Activated naive CD8-positive, alpha-beta T cell treated with anti-CD3 and anti-CD28 coated beads, Interleukin-2, amount 10 ng/mL, durations not matched to agents 7 days and 5 days (primary cell): ENCODE measurements around the gene EP300. TPM values are rescaled to one million over a fixed set of nuclear protein-coding genes. Genes with fewer than 3 reads are reported as not detected.
"Not testable (repeated sequence)": the region's sequence is repeated elsewhere in the genome, so short reads cannot be mapped to it uniquely, and the experiment has no call there.

Experiments used
- ATAC-seq: fragments of 150-1000 bp; cut with Tn5 transposase; one replicate; pipeline ENCODE4 v1.10.0; 2021; ENCODE audit warnings: low read depth, moderate library complexity
- POLR2A ChIA-PET: fragments of 350-600 bp; sonication (Branson Sonifier 250); formaldehyde crosslinking; loops from one replicate; lab custom pipeline; 2021; ENCODE audit warnings: antibody characterized with exemption; lab: Charles Lee
- DNase-seq: peaks from one replicate; pipeline ENCODE4 v3.0.0; 2021
- H3K27ac Mint-ChIP-seq: one replicate; pipeline ENCODE4 v1.8.0; 2022; ENCODE audit warnings: mild to moderate bottlenecking, mixed read lengths
- H3K27me3 Mint-ChIP-seq: one replicate; pipeline ENCODE4 v1.8.0; 2022; ENCODE audit warnings: mild to moderate bottlenecking, moderate library complexity, mixed read lengths
- H3K36me3 Mint-ChIP-seq: one replicate; pipeline ENCODE4 v1.8.0; 2021; ENCODE audit warnings: mild to moderate bottlenecking, mixed read lengths
- H3K4me1 Mint-ChIP-seq: one replicate; pipeline ENCODE4 v1.8.0; 2021; ENCODE audit warnings: mixed read lengths
- H3K4me3 Mint-ChIP-seq: one replicate; pipeline ENCODE4 v1.8.0; 2022; ENCODE audit warnings: mild to moderate bottlenecking, moderate library complexity, mixed read lengths
- H3K9me3 Mint-ChIP-seq: one replicate; pipeline ENCODE4 v1.8.0; 2021; ENCODE audit warnings: mixed read lengths
- total RNA-seq, 2 experiments: library from RNA; stranded (reverse); gene quantifications; one replicate each; pipeline ENCODE4 v1.2.3, GENCODE V29; 2021

The EP300 gene
- total RNA-seq, 2 experiments from 2014 or later: 82.9 to 85.4 TPM

DNA sequence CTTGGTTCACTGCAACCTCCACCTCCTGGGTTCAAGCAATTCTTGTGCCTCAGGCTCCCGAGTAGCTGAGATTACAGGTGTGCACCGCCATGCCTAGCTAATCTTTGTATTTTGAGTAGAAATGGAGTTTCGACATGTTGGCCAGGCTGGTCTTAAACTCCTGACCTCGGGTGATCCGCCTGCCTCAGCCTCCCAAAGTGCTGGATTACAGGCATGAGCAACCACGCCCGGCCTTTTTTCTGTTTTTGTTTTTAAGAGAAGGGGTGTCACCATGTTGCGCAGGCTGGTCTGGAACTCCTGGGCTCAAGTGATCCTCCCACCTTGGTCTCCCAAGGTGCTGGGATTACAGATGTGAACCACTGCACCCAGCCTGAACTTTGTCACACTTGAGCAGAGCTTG is 26.1 kb upstream of the EP300 start:
- H3K36me3 Mint-ChIP-seq, DNase-seq, H3K27me3 Mint-ChIP-seq, H3K4me1 Mint-ChIP-seq, ATAC-seq, H3K27ac Mint-ChIP-seq, POLR2A ChIA-PET, H3K4me3 Mint-ChIP-seq, H3K9me3 Mint-ChIP-seq: not testable (repeated sequence)

- H3K27ac Mint-ChIP-seq, H3K36me3 Mint-ChIP-seq, H3K27me3 Mint-ChIP-seq, DNase-seq, H3K4me1 Mint-ChIP-seq, H3K4me3 Mint-ChIP-seq, ATAC-seq, H3K9me3 Mint-ChIP-seq: not testable (repeated sequence)
- POLR2A ChIA-PET: interaction anchor here (1.5 to 1.9 kb wide), 2 partner anchors 26 to 46 kb away, joined by 3 to 12 read pairs; no protein-coding TSS in a partner anchor
Measured at GRCh38 chr22:41067968-41068367, 24.4 kb upstream of the EP300 start.

GRCh38 chr22:41070665-41071331 is 21.6 kb upstream of the EP300 start:
- no peak overlapping the region for H3K4me3 Mint-ChIP-seq
- no peak overlapping the region for H3K27ac Mint-ChIP-seq
- no peaks in the 10 kb centered on the region for H3K27me3 Mint-ChIP-seq
- H3K9me3 Mint-ChIP-seq: no peaks in the 10 kb centered on the region
- H3K36me3 Mint-ChIP-seq: no peaks in the 10 kb centered on the region
- ATAC-seq (no peak), DNase-seq (no peak)
- H3K4me1 Mint-ChIP-seq: peaks cover 7% of the 10 kb centered on the region
- POLR2A ChIA-PET: interaction anchor here (0.7 to 1.2 kb wide), 2 partner anchors 17 to 48 kb away, joined by 3 read pairs; no protein-coding TSS in a partner anchor

- peaks cover 2% of the 10 kb centered on the region for H3K4me1 Mint-ChIP-seq
- no peaks in the 10 kb centered on the region for H3K27me3 Mint-ChIP-seq
- ATAC-seq (no peak), DNase-seq (no peak)
- H3K4me3 Mint-ChIP-seq: no peak overlapping the region
- H3K36me3 Mint-ChIP-seq: no peaks in the 10 kb centered on the region
- H3K27ac Mint-ChIP-seq: no peak overlapping the region
- no peaks in the 10 kb centered on the region for H3K9me3 Mint-ChIP-seq
- POLR2A ChIA-PET: no interaction called here
Measured at GRCh38 chr22:41074061-41074460, 18.3 kb upstream of the EP300 start.

DNA sequence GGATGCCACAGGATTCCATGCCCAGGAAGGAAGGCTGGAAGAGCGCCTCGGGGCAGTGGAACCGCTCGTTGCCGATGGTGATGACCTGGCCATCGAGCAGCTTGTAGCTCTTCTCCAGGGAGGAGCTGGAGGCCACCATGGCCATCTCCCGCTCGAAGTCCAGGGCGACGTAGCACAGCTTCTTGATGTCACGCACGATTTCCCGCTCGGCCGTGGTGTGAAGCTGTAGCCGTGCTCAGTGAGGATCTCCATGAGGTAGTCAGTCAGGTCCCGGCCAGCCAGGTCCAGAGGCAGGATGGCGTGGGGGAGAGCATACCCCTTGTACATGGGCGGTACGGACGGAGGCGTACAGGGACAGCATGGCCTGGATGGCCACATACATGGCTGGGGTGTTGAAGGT is 17.9 kb upstream of the EP300 start:
- Mint-ChIP-seq H3K27ac (no peak overlapping the region), H3K4me3 (no peak overlapping the region), H3K36me3 (no peaks in the 10 kb centered on the region), H3K4me1 (no peaks in the 10 kb centered on the region), H3K27me3 (no peaks in the 10 kb centered on the region), H3K9me3 (no peaks in the 10 kb centered on the region)
- POLR2A ChIA-PET: no interaction called here
- DNase-seq (no peak), ATAC-seq (no peak)

GRCh38 chr22:41074941-41075710 is 17.3 kb upstream of the EP300 start:
- H3K27me3 Mint-ChIP-seq: no peaks in the 10 kb centered on the region
- POLR2A ChIA-PET: no interaction called here
- no peaks in the 10 kb centered on the region for H3K9me3 Mint-ChIP-seq
- DNase-seq (no peak), ATAC-seq (no peak)
- no peak overlapping the region for H3K27ac Mint-ChIP-seq
- no peaks in the 10 kb centered on the region for H3K36me3 Mint-ChIP-seq
- no peak overlapping the region for H3K4me3 Mint-ChIP-seq
- no peaks in the 10 kb centered on the region for H3K4me1 Mint-ChIP-seq

DNA sequence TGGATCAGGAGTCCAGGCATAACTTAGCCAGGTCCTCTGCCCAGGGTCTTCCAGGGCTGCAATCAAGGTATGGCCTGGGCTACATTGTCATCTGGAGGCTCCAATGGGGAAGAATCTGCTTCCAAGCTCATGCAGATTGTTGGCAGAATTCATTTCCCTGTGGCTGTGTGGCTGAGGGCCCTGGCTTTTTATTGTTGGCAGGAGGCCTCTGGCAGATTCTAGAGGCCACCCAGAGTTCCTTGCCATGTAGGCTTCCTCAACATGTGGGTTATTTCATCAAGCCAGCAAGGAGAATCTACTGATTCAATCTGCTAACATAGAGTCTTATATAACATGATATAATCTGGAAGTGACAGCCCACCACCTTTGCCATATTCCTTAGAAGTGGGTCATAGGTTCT is 16.4 kb upstream of the EP300 start:
- no peaks in the 10 kb centered on the region for H3K27me3 Mint-ChIP-seq
- no peaks in the 10 kb centered on the region for H3K9me3 Mint-ChIP-seq
- no peaks in the 10 kb centered on the region for H3K36me3 Mint-ChIP-seq
- H3K4me3 Mint-ChIP-seq: no peak overlapping the region
- DNase-seq (no peak), ATAC-seq (no peak)
- POLR2A ChIA-PET: no interaction called here
- H3K27ac Mint-ChIP-seq: no peak overlapping the region
- no peaks in the 10 kb centered on the region for H3K4me1 Mint-ChIP-seq

GRCh38 chr22:41076857-41077256 is 15.5 kb upstream of the EP300 start:
- DNase-seq: no peak
- Mint-ChIP-seq H3K27ac (no peak overlapping the region), H3K4me1 (no peaks in the 10 kb centered on the region), H3K4me3 (no peak overlapping the region), H3K27me3 (no peaks in the 10 kb centered on the region), H3K36me3 (no peaks in the 10 kb centered on the region), H3K9me3 (no peaks in the 10 kb centered on the region)
- POLR2A ChIA-PET: no interaction called here
- ATAC-seq: no peak

DNA sequence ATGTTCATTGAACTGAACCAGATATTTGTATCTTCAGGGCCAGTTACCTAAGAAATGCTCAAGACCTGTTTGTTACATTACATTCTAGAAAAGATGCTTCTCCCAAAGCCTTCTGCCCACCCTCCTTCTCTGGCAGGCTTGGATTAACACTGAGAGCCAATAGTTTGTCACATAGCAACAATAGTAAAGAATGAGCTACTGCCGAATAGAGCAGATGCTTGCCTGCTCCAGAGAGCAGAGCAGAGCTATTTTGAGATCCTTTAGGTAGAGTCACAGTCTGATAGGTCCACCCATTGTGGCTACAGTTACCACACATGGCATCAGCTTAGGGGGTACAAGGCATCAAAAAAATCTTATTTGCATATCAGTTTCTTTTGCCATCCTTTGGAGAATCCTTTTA is 13.5 kb upstream of the EP300 start:
- H3K27ac Mint-ChIP-seq: no peak overlapping the region
- H3K4me3 Mint-ChIP-seq: no peak overlapping the region
- no peaks in the 10 kb centered on the region for H3K9me3 Mint-ChIP-seq
- POLR2A ChIA-PET: no interaction called here
- ATAC-seq (no peak), DNase-seq (no peak)
- H3K4me1 Mint-ChIP-seq: no peaks in the 10 kb centered on the region
- no peaks in the 10 kb centered on the region for H3K36me3 Mint-ChIP-seq
- no peaks in the 10 kb centered on the region for H3K27me3 Mint-ChIP-seq

- no peaks in the 10 kb centered on the region for H3K36me3 Mint-ChIP-seq
- ATAC-seq (no peak), DNase-seq (no peak)
- H3K27me3 Mint-ChIP-seq: no peaks in the 10 kb centered on the region
- POLR2A ChIA-PET: no interaction called here
- no peak overlapping the region for H3K4me3 Mint-ChIP-seq
- H3K9me3 Mint-ChIP-seq: no peaks in the 10 kb centered on the region
- H3K4me1 Mint-ChIP-seq: peaks cover 4% of the 10 kb centered on the region
- no peak overlapping the region for H3K27ac Mint-ChIP-seq
Measured at GRCh38 chr22:41085842-41086241, 6.5 kb upstream of the EP300 start.

GRCh38 chr22:41091132-41092022 is 1.0 kb upstream of the EP300 start:
- H3K27me3 Mint-ChIP-seq: no peaks in the 10 kb centered on the region
- no peaks in the 10 kb centered on the region for H3K9me3 Mint-ChIP-seq
- H3K36me3 Mint-ChIP-seq: peaks cover 9% of the 10 kb centered on the region
- peak overlapping the region; percentile 100 for H3K27ac Mint-ChIP-seq
- DNase-seq: peak; percentile 99
- H3K4me3 Mint-ChIP-seq: peak overlapping the region; percentile 96
- peak; percentile 81 for ATAC-seq
- POLR2A ChIA-PET: interaction anchor here (0.5 to 6.9 kb wide), 9 partner anchors 22 to 355 kb away, joined by 3 to 118 read pairs (median 3); partner anchors contain the start of genes RBX1 and TOB2
- peaks cover 20% of the 10 kb centered on the region for H3K4me1 Mint-ChIP-seq

DNA sequence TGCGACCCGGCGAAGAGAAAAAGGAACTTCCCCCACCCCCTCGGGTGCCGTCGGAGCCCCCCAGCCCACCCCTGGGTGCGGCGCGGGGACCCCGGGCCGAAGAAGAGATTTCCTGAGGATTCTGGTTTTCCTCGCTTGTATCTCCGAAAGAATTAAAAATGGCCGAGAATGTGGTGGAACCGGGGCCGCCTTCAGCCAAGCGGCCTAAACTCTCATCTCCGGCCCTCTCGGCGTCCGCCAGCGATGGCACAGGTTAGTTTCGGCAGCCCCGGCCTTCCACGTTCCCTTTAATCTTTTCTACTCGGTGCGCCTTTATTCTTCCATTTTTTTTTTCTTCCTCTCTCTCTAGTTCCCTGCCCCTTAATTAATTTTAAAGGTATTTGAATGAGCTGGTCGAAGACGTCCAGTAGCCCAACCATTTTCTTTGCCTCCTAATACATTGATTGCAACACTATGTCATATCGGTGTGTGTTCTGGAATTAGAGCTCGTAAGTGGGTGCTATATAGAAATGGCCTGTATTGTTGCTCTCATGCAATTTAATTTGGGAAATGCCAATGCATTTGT is 537 bp downstream of the EP300 start:
- H3K27me3 Mint-ChIP-seq: no peaks in the 10 kb centered on the region
- POLR2A ChIA-PET: interaction anchor here (0.5 to 6.9 kb wide), 14 partner anchors 9 to 497 kb away, joined by 3 to 118 read pairs (median 6); partner anchors contain the start of genes PMM1, RANGAP1, RBX1 and TOB2
- ATAC-seq: no peak
- peaks cover 25% of the 10 kb centered on the region for H3K4me1 Mint-ChIP-seq
- peaks cover 16% of the 10 kb centered on the region for H3K36me3 Mint-ChIP-seq
- H3K4me3 Mint-ChIP-seq: peak overlapping the region; percentile 99
- no peak for DNase-seq
- no peaks in the 10 kb centered on the region for H3K9me3 Mint-ChIP-seq
- H3K27ac Mint-ChIP-seq: peak overlapping the region; percentile 96
